SHP77 treated with DMSO at 0.1 percent for 48 hours (cell line): Measurements from ENCODE around the gene JMJD4.

ENCODE experiments used
- DNase-seq: peaks from one replicate; lab custom pipeline; 2025; lab: John Stamatoyannopoulos, UW

Gene JMJD4

DNA sequence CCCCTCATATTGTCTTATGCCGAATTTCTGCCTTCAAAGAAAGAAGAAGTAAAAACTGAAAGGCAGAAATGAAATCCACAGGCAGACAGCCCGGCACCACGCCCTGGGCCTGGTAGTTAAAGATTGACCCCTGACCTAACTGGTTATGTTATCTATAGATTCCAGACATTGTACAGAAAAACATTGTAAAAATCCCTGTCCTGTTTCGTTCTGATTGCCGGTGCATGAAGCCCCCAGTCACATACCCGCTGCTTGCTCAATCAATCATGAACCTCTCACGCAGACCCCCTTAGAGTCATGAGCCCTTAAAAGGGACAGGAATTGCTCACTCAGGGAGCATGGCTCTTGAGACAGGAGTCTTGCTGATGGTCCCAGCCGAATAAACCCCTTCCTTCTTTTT, 49.3 kb downstream of the JMJD4 start:
- no peak for DNase-seq
